Stimulated activated CD8-positive, alpha-beta memory T cell treated with anti-CD3 and anti-CD28 coated beads, Interleukin-15, amount 100 ng/mL, for 1 hour (primary cell): Measurements from ENCODE around the gene NLRC5.

ENCODE experiments used
- DNase-seq: peaks from one replicate; pipeline ENCODE4 v3.0.0-alpha.2; 2020; ENCODE audit warnings: low read depth

Gene NLRC5

GRCh38 chr16:57024894-57025680 is 35.7 kb downstream of the NLRC5 start:
- no peak for DNase-seq

DNA sequence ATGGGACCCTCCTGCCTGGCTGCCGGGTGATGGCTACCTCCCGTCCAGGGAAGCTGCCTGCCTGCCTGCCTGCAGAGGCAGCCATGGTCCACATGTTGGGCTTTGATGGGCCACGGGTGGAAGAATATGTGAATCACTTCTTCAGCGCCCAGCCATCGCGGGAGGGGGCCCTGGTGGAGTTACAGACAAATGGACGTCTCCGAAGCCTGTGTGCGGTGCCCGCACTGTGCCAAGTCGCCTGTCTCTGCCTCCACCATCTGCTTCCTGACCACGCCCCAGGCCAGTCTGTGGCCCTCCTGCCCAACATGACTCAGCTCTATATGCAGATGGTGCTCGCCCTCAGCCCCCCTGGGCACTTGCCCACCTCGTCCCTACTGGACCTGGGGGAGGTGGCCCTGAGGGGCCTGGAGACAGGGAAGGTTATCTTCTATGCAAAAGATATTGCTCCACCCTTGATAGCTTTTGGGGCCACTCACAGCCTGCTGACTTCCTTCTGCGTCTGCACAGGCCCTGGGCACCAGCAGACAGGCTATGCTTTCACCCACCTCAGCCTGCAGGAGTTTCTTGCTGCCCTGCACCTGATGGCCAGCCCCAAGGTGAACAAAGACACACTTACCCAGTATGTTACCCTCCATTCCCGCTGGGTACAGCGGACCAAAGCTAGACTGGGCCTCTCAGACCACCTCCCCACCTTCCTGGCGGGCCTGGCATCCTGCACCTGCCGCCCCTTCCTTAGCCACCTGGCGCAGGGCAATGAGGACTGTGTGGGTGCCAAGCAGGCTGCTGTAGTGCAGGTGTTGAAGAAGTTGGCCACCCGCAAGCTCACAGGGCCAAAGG is 36.8 kb downstream of the NLRC5 start:
- DNase-seq, result no peak

GRCh38 chr16:57026778-57027062 is 37.4 kb downstream of the NLRC5 start:
- no peak for DNase-seq

DNA sequence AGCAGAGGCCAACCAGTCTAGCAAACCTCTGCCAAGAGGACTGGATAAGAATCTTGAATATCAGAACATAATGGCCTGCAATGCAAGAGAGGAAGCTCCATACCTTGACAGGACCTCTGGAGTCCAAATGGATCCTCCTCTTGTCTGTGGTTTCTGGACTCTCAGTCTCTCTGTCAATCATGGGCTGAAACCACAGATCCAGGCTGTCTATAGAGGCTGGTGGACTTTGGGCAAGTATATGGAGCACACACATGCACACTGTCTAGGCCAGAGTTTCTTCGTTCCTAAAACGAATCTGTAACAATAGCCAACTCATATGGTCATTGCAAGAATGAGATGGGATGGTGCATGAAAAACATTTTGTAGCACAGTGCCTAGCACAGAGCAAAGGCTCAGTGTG is 37.7 kb downstream of the NLRC5 start:
- DNase-seq, result no peak

DNA sequence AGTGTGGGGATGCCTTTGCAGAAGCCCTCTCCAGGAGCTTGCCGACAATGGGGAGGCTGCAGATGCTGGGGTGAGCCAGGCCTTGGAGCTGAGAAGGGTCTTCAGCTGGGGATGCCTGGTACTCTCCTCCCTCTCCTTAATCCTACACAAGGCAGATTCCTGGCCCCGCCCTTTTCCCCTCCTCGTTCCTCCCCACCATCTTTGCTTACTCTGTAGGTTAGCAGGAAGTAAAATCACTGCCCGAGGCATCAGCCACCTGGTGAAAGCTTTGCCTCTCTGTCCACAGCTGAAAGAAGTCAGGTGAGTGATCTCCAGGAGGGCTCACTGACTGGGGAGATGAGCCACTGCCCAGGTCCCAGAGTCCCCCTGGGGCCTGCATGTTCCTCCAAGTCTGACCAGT is 38.7 kb downstream of the NLRC5 start:
- DNase-seq, result no peak

DNA sequence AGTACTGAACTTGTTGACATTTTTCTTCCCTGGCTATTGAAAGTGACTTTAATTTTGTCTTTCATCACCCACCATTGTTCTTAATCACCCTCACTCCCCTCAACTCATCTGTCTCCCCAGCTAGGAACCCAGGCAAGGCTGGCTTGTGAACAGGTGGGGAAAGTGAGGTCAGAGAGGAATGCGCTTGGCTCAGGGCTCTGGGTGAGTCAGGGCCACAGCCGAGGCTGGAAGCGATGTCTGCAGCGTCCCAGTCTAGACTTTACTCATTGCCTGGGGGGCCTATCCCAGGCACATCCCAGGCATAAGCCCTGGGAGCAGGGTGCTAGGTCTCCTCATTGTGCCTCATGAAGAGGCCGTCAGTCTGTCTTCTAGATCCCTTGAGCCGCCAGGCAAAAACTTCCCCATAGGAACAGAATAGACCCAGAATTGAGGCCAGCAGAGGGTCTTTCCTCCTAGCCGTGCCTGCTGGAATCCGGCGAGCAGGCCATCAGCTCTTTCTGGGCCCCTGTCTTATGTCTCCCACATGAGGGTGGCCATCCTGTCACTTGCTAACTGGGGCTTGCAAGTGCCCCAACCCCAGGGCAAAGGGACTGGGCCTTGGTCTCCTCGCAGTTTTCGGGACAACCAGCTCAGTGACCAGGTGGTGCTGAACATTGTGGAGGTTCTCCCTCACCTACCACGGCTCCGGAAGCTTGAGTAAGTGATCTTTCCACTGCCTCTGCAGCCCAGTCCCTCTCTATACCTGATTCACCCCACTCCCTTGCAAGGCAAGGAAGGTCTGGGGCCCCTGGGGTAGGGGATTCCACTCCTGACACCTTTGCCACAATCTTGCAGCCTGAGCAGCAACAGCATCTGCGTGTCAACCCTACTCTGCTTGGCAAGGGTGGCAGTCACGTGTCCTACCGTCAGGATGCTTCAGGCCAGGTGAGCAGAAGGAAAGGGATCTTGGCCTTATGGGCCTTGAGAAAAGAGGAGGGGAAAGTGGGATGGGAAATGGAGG is 40.1 kb downstream of the NLRC5 start:
- DNase-seq, result no peak

- no peak for DNase-seq
Measured at GRCh38 chr16:57030346-57030902, 41.1 kb downstream of the NLRC5 start.

DNA sequence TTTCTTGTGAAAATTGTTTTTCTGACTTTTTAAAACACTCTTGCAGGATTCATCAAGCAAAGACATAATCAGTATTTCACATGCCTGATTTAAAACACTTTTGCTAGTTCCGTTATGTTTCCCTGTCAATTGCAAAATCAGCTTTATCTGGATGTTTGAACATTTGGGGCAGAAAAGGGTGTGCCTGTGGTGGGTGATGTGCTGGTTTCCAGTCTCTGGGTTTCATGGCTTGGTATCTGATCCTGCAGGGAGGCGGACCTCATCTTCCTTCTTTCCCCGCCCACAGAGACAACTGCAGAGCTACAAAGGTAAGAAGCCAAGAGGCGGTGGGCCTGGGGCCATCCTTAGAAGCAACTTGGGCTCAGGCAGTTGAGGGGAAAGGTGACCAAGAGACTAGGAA is 41.8 kb downstream of the NLRC5 start:
- no peak for DNase-seq

- no peak for DNase-seq
Measured at GRCh38 chr16:57032346-57032745, 43.0 kb downstream of the NLRC5 start.

- DNase-seq, result no peak
Measured at GRCh38 chr16:57032931-57033330, 43.6 kb downstream of the NLRC5 start.

GRCh38 chr16:57036315-57036714 is 47.0 kb downstream of the NLRC5 start:
- no peak for DNase-seq

DNA sequence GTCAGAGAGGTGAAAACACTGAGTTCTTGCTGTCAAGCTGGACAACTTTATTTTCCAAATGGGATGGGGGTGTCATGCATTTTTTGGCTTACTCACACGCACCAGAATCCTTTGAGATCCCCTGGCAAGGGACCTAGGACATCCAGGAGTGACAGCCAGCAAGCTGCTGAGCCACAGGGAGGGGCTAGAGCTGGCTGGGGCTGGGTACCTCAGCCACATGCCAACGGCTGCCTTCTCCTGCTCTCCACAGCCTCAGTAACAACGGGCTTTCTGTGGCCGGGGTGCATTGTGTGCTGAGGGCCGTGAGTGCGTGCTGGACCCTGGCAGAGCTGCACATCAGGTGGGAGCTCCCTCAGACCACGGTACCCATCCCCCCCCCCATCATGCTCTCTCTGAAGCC is 47.6 kb downstream of the NLRC5 start:
- DNase-seq, result no peak

GRCh38 chr16:57038166-57038565 is 48.8 kb downstream of the NLRC5 start:
- DNase-seq, result no peak

- DNase-seq, result no peak
Measured at GRCh38 chr16:57039148-57039812, 49.9 kb downstream of the NLRC5 start.

- peak; percentile 68 for DNase-seq
Measured at GRCh38 chr16:57041182-57042156, 52.1 kb downstream of the NLRC5 start.

DNA sequence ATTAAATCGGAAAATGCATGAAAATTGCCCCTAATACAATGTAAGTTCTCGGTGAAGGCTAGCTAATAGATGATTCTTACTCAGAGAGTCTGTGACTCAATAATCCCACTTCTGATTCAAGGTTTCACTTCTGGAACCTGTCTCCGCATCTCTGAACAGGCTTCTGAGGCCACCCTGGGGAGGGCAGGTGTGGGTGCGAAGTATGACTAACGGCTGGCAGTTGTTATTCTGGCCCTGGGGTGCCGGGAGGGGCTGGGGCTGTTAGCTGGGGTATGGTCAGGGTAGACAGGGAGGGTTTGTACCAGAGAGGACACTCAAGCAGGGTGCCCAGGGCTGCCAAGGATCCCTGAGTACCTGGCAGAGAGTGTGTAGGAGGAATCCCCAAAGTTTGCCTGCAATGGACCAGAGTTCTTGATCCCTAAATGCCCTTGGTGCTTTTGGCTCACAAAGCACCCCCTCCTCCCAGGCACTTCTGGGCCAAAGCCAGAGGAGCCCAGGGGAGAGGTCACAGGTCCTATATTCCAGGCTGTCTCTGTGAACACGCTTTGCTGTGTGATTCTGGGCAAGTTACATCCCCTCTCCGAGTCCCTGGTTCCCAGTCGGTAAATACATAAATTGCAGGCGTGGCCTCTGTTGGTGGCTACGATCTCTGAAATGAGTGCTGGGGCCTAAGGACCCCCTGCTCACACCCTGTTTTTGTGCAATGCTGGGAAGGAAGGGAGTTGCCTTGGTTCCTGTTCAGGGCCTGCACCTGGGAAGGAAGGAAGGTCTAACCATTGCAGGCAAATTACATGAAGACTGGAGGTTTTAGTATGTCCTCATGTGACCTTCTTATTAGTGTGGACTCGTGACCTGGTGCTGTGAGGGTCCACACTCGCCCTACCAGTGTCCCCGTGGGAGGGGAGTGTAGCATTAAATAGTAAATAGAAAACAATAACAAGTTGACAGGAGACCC is 53.1 kb downstream of the NLRC5 start:
- DNase-seq, result peak; percentile 58

DNA sequence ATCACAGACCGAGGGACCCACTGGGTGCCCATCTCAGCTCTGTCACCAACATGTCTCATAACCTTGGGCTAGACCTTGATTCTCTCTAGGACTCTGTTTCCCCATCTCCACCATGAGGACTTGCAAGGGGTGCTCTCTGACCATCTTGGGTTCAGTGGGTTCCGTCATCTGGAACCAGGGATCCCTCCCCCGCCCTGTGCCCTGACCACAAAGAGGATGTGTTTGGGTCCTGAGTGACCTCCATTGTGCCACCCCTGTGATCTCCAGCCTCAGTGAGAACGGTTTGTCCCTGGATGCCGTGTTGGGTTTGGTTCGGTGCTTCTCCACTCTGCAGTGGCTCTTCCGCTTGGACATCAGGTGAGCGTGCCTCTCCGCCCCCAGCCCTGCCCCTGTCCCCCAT is 53.9 kb downstream of the NLRC5 start:
- DNase-seq, result no peak

DNA sequence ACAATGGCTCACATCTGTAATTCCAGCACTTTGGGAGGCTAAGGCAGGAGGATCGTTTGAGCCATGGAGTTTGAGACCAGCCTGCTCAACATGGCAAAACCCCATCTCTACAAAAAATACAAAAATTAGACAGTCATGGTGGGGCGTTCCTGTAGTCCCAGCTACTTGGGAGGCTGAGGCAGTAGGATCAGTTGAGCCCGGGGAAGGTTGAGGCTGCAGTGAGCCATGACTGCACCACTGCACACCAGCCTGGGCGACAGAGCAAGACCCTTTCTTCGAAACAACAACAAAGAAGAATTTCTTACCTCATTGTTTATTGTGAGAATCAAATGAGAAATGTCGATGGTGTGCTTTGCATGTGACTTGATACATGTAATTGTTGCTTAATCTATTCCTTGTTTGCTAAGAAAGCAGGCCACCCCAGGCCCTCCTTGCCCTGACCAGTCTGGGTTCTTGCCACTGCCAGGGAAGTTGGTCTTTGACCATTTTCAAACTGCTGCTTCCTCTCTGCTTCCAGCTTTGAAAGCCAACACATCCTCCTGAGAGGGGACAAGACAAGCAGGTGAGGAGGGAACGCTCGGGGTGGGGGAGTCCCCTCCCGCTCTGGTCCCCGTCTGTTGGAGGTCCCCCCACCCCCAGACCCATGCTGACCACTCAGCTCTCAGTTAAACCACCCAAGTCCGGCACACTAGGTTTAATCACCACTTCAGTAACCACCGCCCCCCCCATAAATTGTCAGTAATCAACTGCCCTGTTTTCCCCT is 55.8 kb downstream of the NLRC5 start:
- DNase-seq, result no peak
